Mesodermal cell (in vitro differentiated cells): ENCODE results near the gene CPLX3.

ENCODE experiments used
- H3K27ac ChIP-seq: 2 replicates; pipeline ENCODE4 v1.7.0; 2013; ENCODE audit warnings: mild to moderate bottlenecking, low read depth, low read length, moderate library complexity; ENCODE audit not compliant: severe bottlenecking
- H3K36me3 ChIP-seq: 2 replicates; pipeline ENCODE4 v1.7.1; 2013; ENCODE audit warnings: mild to moderate bottlenecking, low read length, moderate library complexity; ENCODE audit not compliant: control insufficient read depth, insufficient read depth
- H3K4me1 ChIP-seq: one replicate; pipeline ENCODE4 v1.7.1; 2013; ENCODE audit warnings: mild to moderate bottlenecking, low read length; ENCODE audit not compliant: insufficient read depth, control insufficient read depth, poor library complexity, severe bottlenecking
- H3K4me3 ChIP-seq: 2 replicates; pipeline ENCODE4 v1.7.0; 2013; ENCODE audit warnings: low read length, control low read depth, mild to moderate bottlenecking; ENCODE audit not compliant: insufficient read depth, poor library complexity, severe bottlenecking; ENCODE audit errors: extremely low read depth
- H3K9me3 ChIP-seq: 2 replicates; pipeline ENCODE4 v1.7.1; 2013; ENCODE audit warnings: mild to moderate bottlenecking, low read length, moderate library complexity; ENCODE audit not compliant: control insufficient read depth
- WGBS, 2 experiments: methylation state at CpG; one replicate each; pipeline ENCODE4 v1.1.5; 2013; ENCODE audit warnings: missing lambda C conversion rate in 2 of 2; ENCODE audit not compliant: insufficient coverage in 2 of 2; 5-methylcytosine and 5-hydroxymethylcytosine counted together

Gene CPLX3

DNA sequence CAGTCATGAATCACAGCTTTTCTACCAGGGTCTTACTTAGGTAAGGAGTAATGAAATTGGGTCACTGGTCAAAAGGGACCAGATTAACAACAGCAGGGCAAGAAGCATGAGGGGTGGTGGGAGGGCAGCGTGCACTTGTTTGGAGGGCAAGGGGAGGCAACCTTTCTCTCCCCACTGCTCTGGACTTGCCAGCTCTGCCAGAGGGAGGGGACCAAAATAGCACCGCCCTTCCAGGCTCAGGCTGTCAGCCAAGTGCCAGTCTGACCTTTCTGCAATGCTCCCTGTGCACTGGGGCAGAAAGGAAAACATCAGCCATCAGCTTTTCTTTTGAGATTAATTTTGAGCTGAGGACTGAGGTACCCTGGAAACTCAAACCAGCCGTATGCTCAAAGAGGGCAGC is 21.0 kb downstream of the CPLX3 start:
- peaks cover 60% of the 10 kb centered on the region for H3K36me3 ChIP-seq
- H3K27ac ChIP-seq = no peak overlapping the region
- H3K4me1 ChIP-seq = peaks cover 6% of the 10 kb centered on the region
- WGBS, 2 experiments = 91 to 100% methylated on average over 3 of the region's 3 CpGs
- no peak overlapping the region for H3K4me3 ChIP-seq
- no peaks in the 10 kb centered on the region for H3K9me3 ChIP-seq

DNA sequence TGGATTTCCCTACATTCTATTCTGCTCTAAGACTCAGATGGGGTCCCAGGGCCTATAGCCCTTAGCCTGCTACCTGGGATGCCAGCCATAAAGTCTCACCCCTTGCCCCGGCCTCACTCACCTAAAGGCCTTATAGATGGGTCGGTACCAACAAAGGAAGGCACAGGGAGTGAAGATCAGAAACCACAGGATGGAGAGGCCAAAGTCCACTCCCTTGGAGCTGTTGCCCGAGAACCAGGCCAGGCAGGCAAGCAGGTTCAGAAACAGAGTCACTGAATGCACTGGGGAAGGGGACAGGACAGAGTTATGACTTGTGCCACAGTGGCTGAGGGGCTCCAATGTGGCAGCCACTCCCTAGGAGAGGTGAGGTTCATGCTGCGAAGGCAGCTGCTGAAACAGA is 24.0 kb downstream of the CPLX3 start:
- no peak overlapping the region for H3K4me3 ChIP-seq
- 91 to 100% methylated on average over 3 to 4 of the region's 4 CpGs for WGBS, 2 experiments
- no peak overlapping the region for H3K27ac ChIP-seq
- no peaks in the 10 kb centered on the region for H3K9me3 ChIP-seq
- peaks cover 76% of the 10 kb centered on the region for H3K36me3 ChIP-seq
- no peaks in the 10 kb centered on the region for H3K4me1 ChIP-seq

DNA sequence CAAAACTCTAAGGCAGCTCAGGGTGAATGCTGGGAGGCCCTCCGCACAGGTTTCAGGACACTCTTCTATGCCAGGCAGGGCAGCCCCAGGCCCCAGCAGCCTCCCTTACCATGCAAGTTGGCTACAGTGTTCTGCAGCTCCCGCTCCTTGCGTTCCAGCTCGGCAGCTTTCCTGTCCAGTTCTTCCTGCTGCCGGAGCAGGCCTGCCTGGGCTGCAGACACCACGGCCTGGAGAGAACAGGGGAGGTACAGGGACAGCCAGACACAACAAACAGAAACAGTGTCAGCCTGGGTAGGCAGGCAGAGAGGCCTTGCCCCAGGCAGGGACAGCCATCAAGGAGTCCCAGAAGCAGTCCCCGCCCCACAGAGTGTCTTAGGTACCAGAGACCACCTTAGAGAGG is 25.5 kb downstream of the CPLX3 start:
- Histone ChIP-seq H3K4me1 (no peaks in the 10 kb centered on the region), H3K36me3 (peaks cover 72% of the 10 kb centered on the region), H3K4me3 (no peak overlapping the region), H3K9me3 (no peaks in the 10 kb centered on the region), H3K27ac (no peak overlapping the region)
- 91 to 98% methylated on average over 6 to 7 of the region's 7 CpGs for whole genome bisulfite sequencing, 2 experiments

DNA sequence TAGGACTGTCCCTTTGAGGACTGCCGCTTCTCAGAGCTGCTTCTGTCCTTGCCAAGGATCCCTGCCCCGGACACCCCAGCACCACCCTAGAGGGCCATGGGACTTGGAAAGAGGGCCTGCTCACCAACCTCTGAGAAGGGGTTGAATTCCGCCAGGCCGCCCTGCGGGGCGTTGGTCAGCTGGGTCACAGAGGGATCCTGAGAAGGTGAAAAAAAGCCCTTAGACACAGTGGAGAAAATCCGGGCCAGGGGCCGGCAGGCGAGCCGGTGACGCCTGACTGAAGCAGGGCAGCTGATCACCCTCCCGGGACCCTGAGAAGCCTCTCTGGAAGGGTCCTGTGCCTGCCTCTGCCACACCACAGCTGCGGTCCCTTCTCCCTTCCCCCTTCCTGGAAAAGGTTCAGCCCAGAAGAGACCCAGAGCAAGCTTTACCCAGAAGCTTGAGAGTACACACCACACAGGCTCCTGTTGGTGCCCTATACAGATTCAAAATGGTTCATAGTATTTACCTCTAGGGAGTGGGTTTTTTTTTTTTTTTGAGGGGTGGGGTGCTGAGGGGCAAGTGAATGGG is 28.1 kb downstream of the CPLX3 start:
- WGBS, 2 experiments = 97 to 100% methylated on average over 11 to 12 of the region's 13 CpGs
- H3K4me3 ChIP-seq = no peak overlapping the region
- H3K9me3 ChIP-seq = no peaks in the 10 kb centered on the region
- peaks cover 60% of the 10 kb centered on the region for H3K36me3 ChIP-seq
- no peak overlapping the region for H3K27ac ChIP-seq
- no peaks in the 10 kb centered on the region for H3K4me1 ChIP-seq

DNA sequence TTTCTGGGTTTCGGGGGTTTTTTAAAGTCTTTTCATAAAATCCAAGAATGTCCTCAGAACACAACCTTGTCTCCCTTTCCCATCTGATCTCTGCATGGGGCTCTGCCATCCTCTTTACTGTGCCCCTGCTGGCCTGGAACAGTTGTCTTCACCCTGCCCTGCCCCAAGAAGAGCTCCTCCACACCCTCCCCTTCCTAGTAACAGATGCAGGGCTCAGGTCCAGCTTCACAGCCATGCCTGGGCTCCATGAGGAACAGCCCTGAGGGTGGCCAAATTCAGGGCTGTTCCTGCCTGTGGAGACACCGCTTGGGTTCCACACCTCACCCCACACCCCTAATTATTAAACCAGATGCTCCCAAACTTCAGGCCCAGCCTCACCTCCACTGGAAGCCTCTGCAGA is 29.4 kb downstream of the CPLX3 start:
- 100% methylated on average over 1 of the region's 2 CpGs; no CpG with 5 or more reads in 1 of the 2 experiments for whole genome bisulfite sequencing, 2 experiments
- Histone ChIP-seq H3K4me1 (no peaks in the 10 kb centered on the region), H3K4me3 (no peak overlapping the region), H3K27ac (no peak overlapping the region), H3K36me3 (peaks cover 47% of the 10 kb centered on the region), H3K9me3 (no peaks in the 10 kb centered on the region)

DNA sequence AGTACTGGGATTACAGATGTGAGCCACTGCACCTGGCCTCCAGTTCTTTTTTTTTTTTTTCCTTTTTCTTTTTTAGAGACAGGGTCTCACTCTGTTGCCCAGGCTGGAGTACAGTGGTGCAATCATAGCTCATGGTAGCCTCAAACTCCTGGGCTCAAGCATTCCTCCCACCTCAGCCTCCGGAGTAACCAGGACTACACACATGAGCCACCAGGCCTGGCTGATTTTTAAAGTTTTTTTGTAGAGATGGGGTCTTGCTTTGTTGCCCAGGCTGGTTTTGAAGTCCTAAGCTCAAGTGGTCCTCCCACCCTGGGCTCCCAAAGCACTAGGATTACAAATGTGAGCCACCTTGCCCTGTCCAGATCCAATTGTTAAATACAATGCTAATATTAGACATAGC is 30.1 kb downstream of the CPLX3 start:
- Histone ChIP-seq H3K36me3 (peaks cover 40% of the 10 kb centered on the region), H3K4me3 (no peak overlapping the region), H3K27ac (no peak overlapping the region), H3K9me3 (no peaks in the 10 kb centered on the region), H3K4me1 (no peaks in the 10 kb centered on the region)
- no CpG with 5 or more reads among the region's 1 CpG for WGBS, 2 experiments

DNA sequence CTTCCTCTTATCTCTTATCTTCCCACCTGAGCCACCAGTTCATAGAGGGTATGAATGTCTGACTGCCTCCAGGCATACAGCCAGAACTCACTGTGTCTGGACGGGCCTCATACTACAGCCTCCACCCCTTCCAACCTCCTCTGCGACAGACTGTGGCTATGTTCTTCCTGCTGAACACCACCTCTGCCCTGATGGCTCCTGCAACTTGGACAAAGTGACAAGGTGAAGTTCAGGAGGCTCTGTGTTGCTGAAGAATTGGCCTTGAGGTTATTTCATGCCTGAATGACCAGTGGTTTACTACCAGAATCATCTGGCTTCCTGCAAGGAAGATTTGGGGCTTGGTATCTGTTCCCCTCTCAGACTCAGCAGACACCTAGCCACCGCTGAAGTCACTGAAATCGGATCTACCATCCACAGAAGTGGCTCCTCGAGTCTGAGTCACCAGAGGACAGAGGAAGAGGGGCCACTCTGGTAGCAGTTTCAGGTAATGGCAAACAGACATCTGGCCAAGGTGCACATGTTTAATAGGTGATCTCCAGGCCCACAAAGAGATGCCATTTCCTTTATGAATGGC is 30.7 kb downstream of the CPLX3 start:
- Histone ChIP-seq H3K4me1 (no peaks in the 10 kb centered on the region), H3K27ac (no peak overlapping the region), H3K4me3 (no peak overlapping the region), H3K9me3 (no peaks in the 10 kb centered on the region), H3K36me3 (peaks cover 34% of the 10 kb centered on the region)
- WGBS, 2 experiments = 87 to 96% methylated on average over 3 of the region's 5 CpGs

DNA sequence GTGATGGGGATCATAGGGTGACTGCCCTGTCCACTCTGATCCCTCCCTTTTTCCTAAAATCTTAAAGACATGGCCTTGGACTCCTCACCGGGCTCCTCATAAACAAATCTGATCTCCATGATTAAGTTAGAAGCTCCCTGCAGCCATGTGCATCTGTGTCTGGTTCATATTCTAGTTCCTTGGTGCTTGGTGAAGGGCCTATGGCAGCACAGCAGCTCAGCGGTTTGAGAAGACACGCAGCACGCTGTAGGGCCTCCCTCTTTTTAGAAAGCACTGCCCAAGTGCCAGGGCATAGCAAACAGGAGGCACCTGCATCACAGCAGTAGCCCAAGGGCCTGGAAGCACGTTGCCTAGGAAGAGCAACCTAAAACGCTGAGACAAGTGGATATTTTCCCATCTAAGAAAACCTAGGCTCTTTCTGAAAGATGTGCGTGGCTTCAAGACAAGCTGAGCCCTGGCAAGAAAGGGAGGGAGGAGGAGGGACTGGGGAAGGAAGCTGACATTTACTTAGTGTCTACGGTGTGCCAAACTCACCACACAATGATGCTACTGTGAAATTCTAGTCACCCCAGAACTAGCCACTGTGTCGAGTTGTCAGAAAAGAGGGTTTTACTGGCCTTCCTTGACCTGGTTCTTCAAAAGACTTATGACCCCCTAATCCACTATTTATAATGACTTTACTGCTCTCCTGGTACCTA is 31.4 kb downstream of the CPLX3 start:
- no peaks in the 10 kb centered on the region for H3K9me3 ChIP-seq
- WGBS, 2 experiments = 84 to 94% methylated on average over 7 to 8 of the region's 9 CpGs
- no peak overlapping the region for H3K4me3 ChIP-seq
- peaks cover 27% of the 10 kb centered on the region for H3K36me3 ChIP-seq
- no peak overlapping the region for H3K27ac ChIP-seq
- H3K4me1 ChIP-seq = no peaks in the 10 kb centered on the region

DNA sequence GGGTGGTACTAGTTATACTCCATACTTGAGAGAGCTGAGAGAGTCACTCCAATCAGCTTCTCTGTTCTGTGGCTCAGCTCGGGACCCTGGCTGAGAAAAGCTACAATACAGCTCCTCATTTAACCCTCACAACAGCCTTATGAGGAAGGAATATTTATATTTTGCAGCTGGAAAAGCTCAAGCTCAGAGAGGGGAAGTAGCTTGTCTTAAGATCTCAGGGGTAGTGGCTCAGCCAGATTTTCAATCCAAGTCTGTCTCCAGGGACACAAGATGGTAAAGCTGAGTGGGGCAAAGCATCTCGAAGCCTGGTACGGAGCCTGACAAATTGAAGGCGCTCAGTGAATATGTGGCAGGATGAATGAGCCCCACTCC is 31.9 kb downstream of the CPLX3 start:
- no peaks in the 10 kb centered on the region for H3K4me1 ChIP-seq
- WGBS, 2 experiments = 100% methylated on average over 3 of the region's 4 CpGs
- H3K36me3 ChIP-seq = peaks cover 23% of the 10 kb centered on the region
- H3K4me3 ChIP-seq = no peak overlapping the region
- no peaks in the 10 kb centered on the region for H3K9me3 ChIP-seq
- no peak overlapping the region for H3K27ac ChIP-seq

DNA sequence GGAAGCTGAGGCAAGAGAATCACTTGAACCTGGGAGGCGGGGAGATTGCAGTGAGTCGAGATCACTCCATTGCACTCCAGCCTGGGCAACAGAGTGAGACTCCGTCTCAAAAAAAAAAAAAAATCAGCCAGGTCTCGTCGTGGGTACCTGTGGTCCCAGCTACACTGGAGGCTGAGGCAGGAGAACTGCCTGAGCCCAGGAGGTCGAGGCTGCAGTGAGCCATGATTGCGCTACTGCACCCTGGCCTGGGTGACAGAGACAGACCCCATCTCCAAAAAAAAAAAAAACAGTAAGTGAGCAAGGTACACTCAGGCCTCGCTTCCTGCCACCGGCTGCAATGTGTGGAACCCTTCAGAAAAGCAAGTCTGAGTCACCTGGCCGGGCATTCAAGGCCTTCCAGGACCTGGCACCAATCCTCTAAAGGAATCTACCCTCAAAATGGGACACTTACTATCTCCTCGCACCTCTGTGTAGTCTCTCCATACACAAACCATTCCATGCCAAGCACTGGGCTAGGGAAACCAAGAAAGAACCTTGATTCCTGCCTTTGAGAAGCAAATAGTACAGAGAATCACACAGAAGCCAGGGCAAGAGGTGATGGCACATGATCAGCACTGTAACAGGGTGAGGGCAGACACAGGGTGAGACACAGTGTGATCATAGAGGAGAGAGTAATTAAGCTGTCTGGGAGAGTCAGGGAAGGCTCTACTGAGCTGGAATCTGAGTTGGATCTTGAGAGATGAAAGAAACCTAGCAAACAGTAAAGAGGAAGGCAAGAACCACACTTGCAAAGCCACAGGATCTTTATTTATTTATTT is 37.0 kb downstream of the CPLX3 start:
- Histone ChIP-seq H3K9me3 (peaks cover 8% of the 10 kb centered on the region), H3K27ac (no peak overlapping the region), H3K4me1 (peaks cover 5% of the 10 kb centered on the region), H3K4me3 (no peak overlapping the region), H3K36me3 (peaks cover 15% of the 10 kb centered on the region)
- WGBS, 2 experiments = 96 to 97% methylated on average over 10 to 11 of the region's 11 CpGs
